Measurements from ENCODE around the gene GNE.
"Not testable (repeated sequence)": the region's sequence is repeated elsewhere in the genome, so short reads cannot be mapped to it uniquely, and the experiment has no call there.

The GNE gene

GRCh38 chr9:36268007-36268427 is 9.8 kb upstream of the GNE start:
- no peak for DNase-seq (ENCODE audit: low read depth)

- DNase-seq (ENCODE audit: low read depth): no peak
Observed at GRCh38 chr9:36264896-36265295, 6.6 kb upstream of the GNE start.

- DNase-seq (ENCODE audit: low read depth): no peak
Observed at GRCh38 chr9:36263683-36264082, 5.4 kb upstream of the GNE start.

- DNase-seq (ENCODE audit: low read depth): no peak
Observed at GRCh38 chr9:36258996-36259533, 817 bp upstream of the GNE start.

- DNase-seq (ENCODE audit: low read depth): no peak
Observed at GRCh38 chr9:36251428-36251827, 6.8 kb downstream of the GNE start.

GRCh38 chr9:36250079-36250478 is 8.2 kb downstream of the GNE start:
- no peak for DNase-seq (ENCODE audit: low read depth)

GRCh38 chr9:36249189-36249588 is 9.1 kb downstream of the GNE start:
- no peak for DNase-seq (ENCODE audit: low read depth)

- not testable (repeated sequence) for DNase-seq (ENCODE audit: low read depth)
Observed at GRCh38 chr9:36248061-36248460, 10.2 kb downstream of the GNE start.

GRCh38 chr9:36247356-36247755 is 10.9 kb downstream of the GNE start:
- no peak for DNase-seq (ENCODE audit: low read depth)

GRCh38 chr9:36245906-36246305 is 12.3 kb downstream of the GNE start:
- no peak for DNase-seq (ENCODE audit: low read depth)

- DNase-seq (ENCODE audit: low read depth): not testable (repeated sequence)
Observed at GRCh38 chr9:36239675-36240074, 18.6 kb downstream of the GNE start.

- DNase-seq (ENCODE audit: low read depth): not testable (repeated sequence)
Observed at GRCh38 chr9:36239205-36239604, 19.0 kb downstream of the GNE start.

GRCh38 chr9:36237230-36237629 is 21.0 kb downstream of the GNE start:
- no peak for DNase-seq (ENCODE audit: low read depth)

- DNase-seq (ENCODE audit: low read depth): no peak
Observed at GRCh38 chr9:36222449-36222848, 35.8 kb downstream of the GNE start.

GRCh38 chr9:36221667-36222066 is 36.6 kb downstream of the GNE start:
- DNase-seq (ENCODE audit: low read depth): no peak

- DNase-seq (ENCODE audit: low read depth): no peak
Observed at GRCh38 chr9:36218411-36218901, 39.8 kb downstream of the GNE start.

GRCh38 chr9:36218011-36218410 is 40.2 kb downstream of the GNE start:
- DNase-seq (ENCODE audit: low read depth): no peak

GRCh38 chr9:36217256-36217968 is 40.8 kb downstream of the GNE start:
- no peak for DNase-seq (ENCODE audit: low read depth)

- no peak for DNase-seq (ENCODE audit: low read depth)
Observed at GRCh38 chr9:36214571-36214970, 43.7 kb downstream of the GNE start.

- DNase-seq (ENCODE audit: low read depth): no peak
Observed at GRCh38 chr9:36213989-36214388, 44.3 kb downstream of the GNE start.

- no peak for DNase-seq (ENCODE audit: low read depth)
Observed at GRCh38 chr9:36213387-36213786, 44.9 kb downstream of the GNE start.

GRCh38 chr9:36211510-36211909 is 46.7 kb downstream of the GNE start:
- DNase-seq (ENCODE audit: low read depth): no peak

GRCh38 chr9:36210722-36211121 is 47.5 kb downstream of the GNE start:
- no peak for DNase-seq (ENCODE audit: low read depth)
